ENCODE results near the gene SCNM1. TPM values are rescaled to one million over a fixed set of nuclear protein-coding genes. Genes with fewer than 3 reads are reported as not detected.
"Not testable (repeated sequence)": the region's sequence is repeated elsewhere in the genome, so short reads cannot be mapped to it uniquely, and the experiment has no call there.

Gene SCNM1
- total and polyA plus RNA-seq, 2 donors (not counting 1 experiment from before 2014, with no cell fraction given): 29.2 to 29.7 TPM

- no peak overlapping the region for H2AFZ ChIP-seq (ENCODE audit: low read length)
- peaks cover 6% of the 10 kb centered on the region for H3K4me1 ChIP-seq (ENCODE audit: control insufficient read depth, extremely low read depth, insufficient read depth, low read length)
- H3K79me2 ChIP-seq (ENCODE audit: control insufficient read depth, insufficient read depth, low read length): peaks cover 21% of the 10 kb centered on the region
- H4K20me1 ChIP-seq (ENCODE audit: control insufficient read depth, extremely low read depth, insufficient read depth, low read length): no peaks in the 10 kb centered on the region
- TF ChIP-seq CTCF (conservative IDR thresholded peaks at IDR 0.05 in 1 of 2, IDR thresholded peaks at IDR 0.05 in 1 of 2; ENCODE audit: low read depth in 1 of 2, low read length in 2 of 2) (no peak), EZH2 (IDR thresholded peaks at IDR 0.05; ENCODE audit: low read length, missing control alignments) (no peak)
- H3K27ac ChIP-seq (ENCODE audit: insufficient read depth, low read length): no peak overlapping the region
- H3K27me3 ChIP-seq (ENCODE audit: control insufficient read depth, insufficient read depth, low read length): no peaks in the 10 kb centered on the region
- H3K9ac ChIP-seq (ENCODE audit: insufficient read depth, low read length): no peak overlapping the region
- H3K4me3 ChIP-seq (replicated peaks in 1 of 4; ENCODE audit: control extremely low read depth in 1 of 4, insufficient read depth in 1 of 4, low read depth in 3 of 4, low read length in 4 of 4): no peak overlapping the region
- H3K4me2 ChIP-seq (ENCODE audit: extremely low read depth, insufficient read depth, low read length): no peak overlapping the region
- peaks cover 15% of the 10 kb centered on the region for H3K36me3 ChIP-seq (ENCODE audit: control insufficient read depth, insufficient read depth, low read length)
- DNase-seq (ENCODE audit: low read depth in 2 of 2): no peak
- H3K9me3 ChIP-seq (ENCODE audit: control insufficient read depth, insufficient read depth, low read depth, low read length): no peaks in the 10 kb centered on the region
Observed at GRCh38 chr1:151184211-151184610, 18.3 kb downstream of the SCNM1 start.

DNA sequence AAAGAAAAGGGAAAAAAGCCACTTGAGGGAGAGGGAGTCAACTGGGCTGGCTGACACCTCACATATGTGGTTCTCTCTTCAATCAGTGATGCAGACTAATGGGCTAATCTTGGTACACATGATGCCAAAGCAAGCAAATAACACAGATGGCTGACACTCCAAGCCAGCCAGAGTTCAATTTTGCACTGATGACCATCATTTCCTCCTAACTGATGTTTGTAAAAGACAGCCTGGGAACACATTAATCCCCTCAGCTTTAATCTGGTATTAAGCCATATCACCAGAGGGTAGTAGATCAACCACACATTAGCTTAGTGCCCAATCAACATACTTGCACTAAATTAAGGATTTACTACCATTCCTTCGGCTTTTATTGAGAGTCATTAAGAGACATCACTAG lies 21.3 kb downstream of the SCNM1 start:
- no peak overlapping the region for H3K27ac ChIP-seq (ENCODE audit: insufficient read depth, low read length)
- no peak for DNase-seq (ENCODE audit: low read depth in 2 of 2)
- H3K4me2 ChIP-seq (ENCODE audit: extremely low read depth, insufficient read depth, low read length): no peak overlapping the region
- no peak overlapping the region for H3K4me3 ChIP-seq (replicated peaks in 1 of 4; ENCODE audit: control extremely low read depth in 1 of 4, insufficient read depth in 1 of 4, low read depth in 3 of 4, low read length in 4 of 4)
- peaks cover 28% of the 10 kb centered on the region for H3K79me2 ChIP-seq (ENCODE audit: control insufficient read depth, insufficient read depth, low read length)
- peaks cover 10% of the 10 kb centered on the region for H3K36me3 ChIP-seq (ENCODE audit: control insufficient read depth, insufficient read depth, low read length)
- no peak overlapping the region for H3K9ac ChIP-seq (ENCODE audit: insufficient read depth, low read length)
- TF ChIP-seq EZH2 (IDR thresholded peaks at IDR 0.05; ENCODE audit: low read length, missing control alignments): no peak
- no peak for TF ChIP-seq CTCF (conservative IDR thresholded peaks at IDR 0.05 in 1 of 2, IDR thresholded peaks at IDR 0.05 in 1 of 2; ENCODE audit: low read depth in 1 of 2, low read length in 2 of 2)
- H3K9me3 ChIP-seq (ENCODE audit: control insufficient read depth, insufficient read depth, low read depth, low read length): no peaks in the 10 kb centered on the region
- no peaks in the 10 kb centered on the region for H4K20me1 ChIP-seq (ENCODE audit: control insufficient read depth, extremely low read depth, insufficient read depth, low read length)
- H3K27me3 ChIP-seq (ENCODE audit: control insufficient read depth, insufficient read depth, low read length): no peaks in the 10 kb centered on the region
- H2AFZ ChIP-seq (ENCODE audit: low read length): no peak overlapping the region
- peaks cover 6% of the 10 kb centered on the region for H3K4me1 ChIP-seq (ENCODE audit: control insufficient read depth, extremely low read depth, insufficient read depth, low read length)

DNA sequence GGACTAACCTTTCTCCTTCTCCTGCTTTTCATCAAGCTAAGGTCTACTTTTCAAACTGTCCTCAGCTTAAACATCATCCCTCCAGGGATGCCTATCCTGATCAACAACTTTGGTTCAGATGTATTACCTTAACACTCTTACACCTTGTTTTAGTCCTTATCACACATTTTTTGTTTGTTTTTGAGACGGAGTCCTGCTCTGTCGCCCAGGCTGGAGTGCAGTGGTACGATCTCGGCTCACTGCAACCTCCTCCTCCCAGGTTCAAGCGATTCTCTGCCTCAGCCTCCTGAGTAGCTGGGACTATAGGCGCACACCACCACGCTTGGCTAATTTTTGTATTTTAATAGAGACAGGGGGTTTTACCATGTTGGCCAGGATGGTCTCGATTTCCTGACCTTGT lies 22.7 kb downstream of the SCNM1 start:
- H3K27ac ChIP-seq (ENCODE audit: insufficient read depth, low read length): peak overlapping the region; percentile 20

More for the DNA sequence above, 22.7 kb downstream of the SCNM1 start:
- not testable (repeated sequence) for H3K9ac ChIP-seq (ENCODE audit: insufficient read depth, low read length); H3K36me3 ChIP-seq (ENCODE audit: control insufficient read depth, insufficient read depth, low read length); H3K4me1 ChIP-seq (ENCODE audit: control insufficient read depth, extremely low read depth, insufficient read depth, low read length); H3K27me3 ChIP-seq (ENCODE audit: control insufficient read depth, insufficient read depth, low read length); H3K9me3 ChIP-seq (ENCODE audit: control insufficient read depth, insufficient read depth, low read depth, low read length); H2AFZ ChIP-seq (ENCODE audit: low read length); H4K20me1 ChIP-seq (ENCODE audit: control insufficient read depth, extremely low read depth, insufficient read depth, low read length); DNase-seq (ENCODE audit: low read depth in 2 of 2)
- peak overlapping the region; percentile 96 for H3K4me2 ChIP-seq (ENCODE audit: extremely low read depth, insufficient read depth, low read length)
- H3K4me3 ChIP-seq (replicated peaks in 1 of 4; ENCODE audit: control extremely low read depth in 1 of 4, insufficient read depth in 1 of 4, low read depth in 3 of 4, low read length in 4 of 4): peak overlapping the region; percentile 90 to 99 (median 94)
- H3K79me2 ChIP-seq (ENCODE audit: control insufficient read depth, insufficient read depth, low read length): peaks cover 28% of the 10 kb centered on the region
